Measurements from ENCODE around the gene ASMTL. TPM values are rescaled to one million over a fixed set of nuclear protein-coding genes. Genes with fewer than 3 reads are reported as not detected.

Gene ASMTL
- total and polyA plus RNA-seq, 2 of the 13 experiments (the other 11 are each of a cell fraction or from before 2014, with no cell fraction given) = 5.6 to 16.3 TPM

GRCh38 chrX:1391707-1392375 lies 60.9 kb downstream of the ASMTL start, which contains the start of gene SLC25A6 (continued):
- TF ChIP-seq ZNF646 (CRISPR knock-in tag; IDR thresholded peaks at IDR 0.05) (no peak; the same call in 1 of the 2 replicates), DMTF1 (CRISPR knock-in tag; IDR thresholded peaks at IDR 0.05) (no peak; the same call in 1 of the 2 replicates), ARID2 (CRISPR knock-in tag; IDR thresholded peaks at IDR 0.05; ENCODE audit: borderline replicate concordance) (no peak), SMAD9 (CRISPR knock-in tag; IDR thresholded peaks at IDR 0.05) (no peak), ZNF12 (CRISPR knock-in tag; IDR thresholded peaks at IDR 0.05) (no peak), ZNF260 (CRISPR knock-in tag; IDR thresholded peaks at IDR 0.05; ENCODE audit: borderline replicate concordance, low read depth) (no peak), PRDM10 (CRISPR knock-in tag; IDR thresholded peaks at IDR 0.05; ENCODE audit: low read depth) (no peak), ZNF747 (CRISPR knock-in tag; IDR thresholded peaks at IDR 0.05; ENCODE audit: borderline replicate concordance) (peak; percentile 97)
